Measurements from ENCODE around the gene USP17L25. TPM values are rescaled to one million over a fixed set of nuclear protein-coding genes. Genes with fewer than 3 reads are reported as not detected.
"Not testable (repeated sequence)": the region's sequence is repeated elsewhere in the genome, so short reads cannot be mapped to it uniquely, and the experiment has no call there.

USP17L25 gene, protein sequence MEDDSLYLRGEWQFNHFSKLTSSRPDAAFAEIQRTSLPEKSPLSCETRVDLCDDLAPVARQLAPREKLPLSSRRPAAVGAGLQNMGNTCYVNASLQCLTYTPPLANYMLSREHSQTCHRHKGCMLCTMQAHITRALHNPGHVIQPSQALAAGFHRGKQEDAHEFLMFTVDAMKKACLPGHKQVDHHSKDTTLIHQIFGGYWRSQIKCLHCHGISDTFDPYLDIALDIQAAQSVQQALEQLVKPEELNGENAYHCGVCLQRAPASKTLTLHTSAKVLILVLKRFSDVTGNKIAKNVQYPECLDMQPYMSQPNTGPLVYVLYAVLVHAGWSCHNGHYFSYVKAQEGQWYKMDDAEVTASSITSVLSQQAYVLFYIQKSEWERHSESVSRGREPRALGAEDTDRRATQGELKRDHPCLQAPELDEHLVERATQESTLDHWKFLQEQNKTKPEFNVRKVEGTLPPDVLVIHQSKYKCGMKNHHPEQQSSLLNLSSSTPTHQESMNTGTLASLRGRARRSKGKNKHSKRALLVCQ
- total RNA-seq: not detected

DNA sequence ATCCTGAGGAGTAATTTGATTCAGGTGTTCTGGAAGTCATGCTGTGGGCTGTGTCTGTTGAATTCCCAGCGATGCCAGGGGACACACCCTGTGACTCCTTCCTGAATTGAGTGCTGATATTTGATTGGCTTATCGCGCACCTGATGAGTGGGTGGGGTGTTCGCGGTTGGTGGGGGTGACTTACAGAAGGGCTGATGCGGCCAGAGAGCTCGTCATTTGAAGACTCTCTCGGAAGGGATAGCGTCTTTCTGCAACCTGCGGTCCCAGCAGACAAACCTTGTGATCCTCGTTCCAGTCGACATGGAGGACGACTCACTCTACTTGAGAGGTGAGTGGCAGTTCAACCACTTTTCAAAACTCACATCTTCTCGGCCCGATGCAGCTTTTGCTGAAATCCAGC is at the start of gene USP17L25:
TSS of gene USP17L25 (plus strand) at position 301 of the 400 bp plus-strand sequence. CDS start at position 301, 0 bp downstream.
- H3K27ac ChIP-seq; H3K4me1 ChIP-seq; H3K36me3 ChIP-seq (replicated peaks in 1 of 2; ENCODE audit: insufficient read depth in 1 of 2, low read depth in 2 of 2); H3K9me3 ChIP-seq; ATAC-seq; H3K27me3 ChIP-seq; intact Hi-C loops (cut with DNase I); DNase-seq; H3K4me3 ChIP-seq: not testable (repeated sequence)
- WGBS, 2 donors: no CpG with 5 or more reads among the region's 15 CpGs

DNA sequence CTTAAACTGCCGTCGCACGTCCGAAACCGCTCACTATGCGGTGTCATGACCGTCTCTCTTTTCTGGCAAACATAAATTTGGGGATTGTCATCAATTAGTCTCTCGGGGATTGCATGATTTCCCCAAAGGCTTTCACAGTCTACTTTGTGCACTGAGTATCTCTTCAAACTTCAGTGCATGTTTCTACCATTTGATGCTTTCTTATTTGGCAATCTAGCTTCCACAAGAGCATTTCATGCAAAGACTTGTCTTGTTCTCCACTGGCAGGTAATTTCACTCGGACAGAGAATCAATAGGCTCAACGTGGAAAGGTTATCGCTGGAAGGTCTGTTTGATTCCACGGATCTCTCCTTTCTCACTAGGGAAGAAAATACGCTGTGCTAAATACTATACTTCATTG is 5.5 kb upstream of the USP17L25 start:
- H3K27me3 ChIP-seq; DNase-seq; H3K27ac ChIP-seq; H3K9me3 ChIP-seq; H3K36me3 ChIP-seq (replicated peaks in 1 of 2; ENCODE audit: insufficient read depth in 1 of 2, low read depth in 2 of 2); ATAC-seq; intact Hi-C loops (cut with DNase I); H3K4me3 ChIP-seq; H3K4me1 ChIP-seq: not testable (repeated sequence)
- 63% methylated on average over 4 to 6 of the region's 13 CpGs for WGBS, 2 donors

GRCh38 chr4:9324865-9325264 is 4.8 kb upstream of the USP17L25 start, which contains the start of gene USP17L24:
TSS of gene USP17L24 (plus strand) at chr4:9325165. CDS start at chr4:9325165, 0 bp downstream.
- no CpG with 5 or more reads among the region's 15 CpGs for WGBS, 2 donors
- H3K27ac ChIP-seq; H3K4me1 ChIP-seq; H3K4me3 ChIP-seq; H3K27me3 ChIP-seq; H3K9me3 ChIP-seq; H3K36me3 ChIP-seq (replicated peaks in 1 of 2; ENCODE audit: insufficient read depth in 1 of 2, low read depth in 2 of 2); ATAC-seq; DNase-seq; intact Hi-C loops (cut with DNase I): not testable (repeated sequence)

DNA sequence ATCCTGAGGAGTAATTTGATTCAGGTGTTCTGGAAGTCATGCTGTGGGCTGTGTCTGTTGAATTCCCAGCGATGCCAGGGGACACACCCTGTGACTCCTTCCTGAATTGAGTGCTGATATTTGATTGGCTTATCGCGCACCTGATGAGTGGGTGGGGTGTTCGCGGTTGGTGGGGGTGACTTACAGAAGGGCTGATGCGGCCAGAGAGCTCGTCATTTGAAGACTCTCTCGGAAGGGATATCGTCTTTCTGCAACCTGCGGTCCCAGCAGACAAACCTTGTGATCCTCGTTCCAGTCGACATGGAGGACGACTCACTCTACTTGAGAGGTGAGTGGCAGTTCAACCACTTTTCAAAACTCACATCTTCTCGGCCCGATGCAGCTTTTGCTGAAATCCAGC is 4.6 kb downstream of the USP17L25 start, which contains the start of gene USP17L26:
TSS of gene USP17L26 (plus strand) at position 301 of the 400 bp plus-strand sequence. CDS start at position 301, 0 bp downstream.
- ATAC-seq; H3K4me3 ChIP-seq; intact Hi-C loops (cut with DNase I); H3K36me3 ChIP-seq (replicated peaks in 1 of 2; ENCODE audit: insufficient read depth in 1 of 2, low read depth in 2 of 2); DNase-seq; H3K27ac ChIP-seq; H3K4me1 ChIP-seq; H3K27me3 ChIP-seq; H3K9me3 ChIP-seq: not testable (repeated sequence)
- WGBS, 2 donors: no CpG with 5 or more reads among the region's 15 CpGs

GRCh38 chr4:9339103-9339502 is 9.4 kb downstream of the USP17L25 start, which contains the start of gene USP17L5:
TSS of gene USP17L5 (plus strand) at chr4:9339403. CDS start at chr4:9339403, 0 bp downstream.
- H3K36me3 ChIP-seq (replicated peaks in 1 of 2; ENCODE audit: insufficient read depth in 1 of 2, low read depth in 2 of 2); ATAC-seq; H3K4me1 ChIP-seq; DNase-seq; H3K4me3 ChIP-seq; H3K27me3 ChIP-seq; H3K9me3 ChIP-seq; H3K27ac ChIP-seq; intact Hi-C loops (cut with DNase I): not testable (repeated sequence)
- WGBS, 2 donors: no CpG with 5 or more reads among the region's 15 CpGs

- H3K27me3 ChIP-seq; H3K9me3 ChIP-seq; H3K4me1 ChIP-seq; H3K27ac ChIP-seq; H3K4me3 ChIP-seq; H3K36me3 ChIP-seq (replicated peaks in 1 of 2; ENCODE audit: insufficient read depth in 1 of 2, low read depth in 2 of 2); DNase-seq; intact Hi-C loops (cut with DNase I); ATAC-seq: not testable (repeated sequence)
- no CpG with 5 or more reads among the region's 15 CpGs for WGBS, 2 donors
These were observed 14.1 kb downstream of the USP17L25 start, which contains the start of gene USP17L27 for GRCh38 chr4:9343848-9344247. TSS of gene USP17L27 (plus strand) at chr4:9344148. CDS start at chr4:9344148, 0 bp downstream.

GRCh38 chr4:9348593-9348992 is 18.9 kb downstream of the USP17L25 start, which contains the start of gene USP17L28:
TSS of gene USP17L28 (plus strand) at chr4:9348893. CDS start at chr4:9348893, 0 bp downstream.
- WGBS, 2 donors: no CpG with 5 or more reads among the region's 15 CpGs
- H3K36me3 ChIP-seq (replicated peaks in 1 of 2; ENCODE audit: insufficient read depth in 1 of 2, low read depth in 2 of 2); DNase-seq; H3K4me1 ChIP-seq; ATAC-seq; H3K27me3 ChIP-seq; H3K27ac ChIP-seq; intact Hi-C loops (cut with DNase I); H3K9me3 ChIP-seq; H3K4me3 ChIP-seq: not testable (repeated sequence)

DNA sequence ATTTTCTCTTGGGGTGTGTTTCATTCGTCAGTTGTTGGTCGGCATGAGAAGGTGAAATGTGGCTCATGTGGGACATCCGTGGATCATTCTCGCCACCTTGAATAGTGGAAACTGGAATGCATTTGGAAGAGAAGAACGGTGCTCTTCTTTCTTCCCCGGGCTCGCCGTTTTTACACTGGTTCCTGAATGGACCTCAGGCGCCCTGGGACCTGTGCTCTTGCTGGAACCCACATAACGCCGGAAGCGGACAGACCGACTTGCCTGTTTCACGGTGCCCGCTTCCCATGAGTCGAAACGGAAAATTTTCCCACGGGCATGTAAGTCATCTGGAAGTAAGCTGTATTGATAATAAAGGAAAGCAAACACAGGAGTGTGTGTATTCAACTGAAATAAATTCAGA is 21.2 kb downstream of the USP17L25 start:
- no CpG with 5 or more reads among the region's 18 CpGs for WGBS, 2 donors
- H3K27me3 ChIP-seq; H3K4me3 ChIP-seq; DNase-seq; H3K36me3 ChIP-seq (replicated peaks in 1 of 2; ENCODE audit: insufficient read depth in 1 of 2, low read depth in 2 of 2); H3K4me1 ChIP-seq; ATAC-seq; intact Hi-C loops (cut with DNase I); H3K27ac ChIP-seq; H3K9me3 ChIP-seq: not testable (repeated sequence)

DNA sequence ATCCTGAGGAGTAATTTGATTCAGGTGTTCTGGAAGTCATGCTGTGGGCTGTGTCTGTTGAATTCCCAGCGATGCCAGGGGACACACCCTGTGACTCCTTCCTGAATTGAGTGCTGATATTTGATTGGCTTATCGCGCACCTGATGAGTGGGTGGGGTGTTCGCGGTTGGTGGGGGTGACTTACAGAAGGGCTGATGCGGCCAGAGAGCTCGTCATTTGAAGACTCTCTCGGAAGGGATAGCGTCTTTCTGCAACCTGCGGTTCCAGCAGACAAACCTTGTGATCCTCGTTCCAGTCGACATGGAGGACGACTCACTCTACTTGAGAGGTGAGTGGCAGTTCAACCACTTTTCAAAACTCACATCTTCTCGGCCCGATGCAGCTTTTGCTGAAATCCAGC is 23.6 kb downstream of the USP17L25 start, which contains the start of gene USP17L29:
TSS of gene USP17L29 (plus strand) at position 301 of the 400 bp plus-strand sequence. CDS start at position 301, 0 bp downstream.
- intact Hi-C loops (cut with DNase I); H3K4me3 ChIP-seq; H3K27ac ChIP-seq; H3K9me3 ChIP-seq; ATAC-seq; H3K4me1 ChIP-seq; H3K36me3 ChIP-seq (replicated peaks in 1 of 2; ENCODE audit: insufficient read depth in 1 of 2, low read depth in 2 of 2); DNase-seq; H3K27me3 ChIP-seq: not testable (repeated sequence)
- no CpG with 5 or more reads among the region's 15 CpGs for WGBS, 2 donors

DNA sequence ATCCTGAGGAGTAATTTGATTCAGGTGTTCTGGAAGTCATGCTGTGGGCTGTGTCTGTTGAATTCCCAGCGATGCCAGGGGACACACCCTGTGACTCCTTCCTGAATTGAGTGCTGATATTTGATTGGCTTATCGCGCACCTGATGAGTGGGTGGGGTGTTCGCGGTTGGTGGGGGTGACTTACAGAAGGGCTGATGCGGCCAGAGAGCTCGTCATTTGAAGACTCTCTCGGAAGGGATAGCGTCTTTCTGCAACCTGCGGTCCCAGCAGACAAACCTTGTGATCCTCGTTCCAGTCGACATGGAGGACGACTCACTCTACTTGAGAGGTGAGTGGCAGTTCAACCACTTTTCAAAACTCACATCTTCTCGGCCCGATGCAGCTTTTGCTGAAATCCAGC is 33.1 kb downstream of the USP17L25 start, which contains the start of gene USP17L30:
TSS of gene USP17L30 (plus strand) at position 301 of the 400 bp plus-strand sequence. CDS start at position 301, 0 bp downstream.
- WGBS, 2 donors: no CpG with 5 or more reads among the region's 15 CpGs
- H3K27ac ChIP-seq; H3K4me3 ChIP-seq; H3K9me3 ChIP-seq; DNase-seq; intact Hi-C loops (cut with DNase I); ATAC-seq; H3K36me3 ChIP-seq (replicated peaks in 1 of 2; ENCODE audit: insufficient read depth in 1 of 2, low read depth in 2 of 2); H3K4me1 ChIP-seq; H3K27me3 ChIP-seq: not testable (repeated sequence)

GRCh38 chr4:9379881-9380280 is 50.2 kb downstream of the USP17L25 start:
- ATAC-seq; DNase-seq; intact Hi-C loops (cut with DNase I); H3K9me3 ChIP-seq; H3K27ac ChIP-seq; H3K4me1 ChIP-seq; H3K36me3 ChIP-seq (replicated peaks in 1 of 2; ENCODE audit: insufficient read depth in 1 of 2, low read depth in 2 of 2); H3K4me3 ChIP-seq; H3K27me3 ChIP-seq: not testable (repeated sequence)
- WGBS, 2 donors: 71 to 83% methylated on average over 1 of the region's 1 CpG

Data from body of pancreas (tissue), 4 donors.